Neural progenitor cell (in vitro differentiated cells): ENCODE data around the gene SLC6A12. TPM values are rescaled to one million over a fixed set of nuclear protein-coding genes. Genes with fewer than 3 reads are reported as not detected.

ENCODE experiments used
- DNase-seq: peaks from one replicate; pipeline ENCODE4 v3.0.0-alpha.2; 2016; ENCODE audit warnings: low spot score
- H2AFZ ChIP-seq: fragments of 200-600 bp; sonication (generic); replicated peaks from 2 replicates; pipeline ENCODE4 v1.6.1; 2016; ENCODE audit warnings: antibody characterized with exemption
- H3F3A ChIP-seq: fragments of 200-600 bp; sonication (generic); 2 replicates; pipeline ENCODE4 v1.6.1; 2016; ENCODE audit warnings: antibody characterized with exemption, low read depth
- H3K27ac ChIP-seq: fragments of 200-600 bp; sonication (generic); 2 replicates; pipeline ENCODE4 v1.5.1; 2016; ENCODE audit warnings: mild to moderate bottlenecking
- H3K27me3 ChIP-seq: fragments of 200-600 bp; sonication (generic); 2 replicates; pipeline ENCODE4 v1.6.1; 2016; ENCODE audit warnings: mild to moderate bottlenecking, moderate library complexity
- H3K36me3 ChIP-seq: fragments of 200-600 bp; sonication (generic); 2 replicates; pipeline ENCODE4 v1.5.1; 2016
- H3K4me1 ChIP-seq: fragments of 200-600 bp; sonication (generic); 2 replicates; pipeline ENCODE4 v1.6.1; 2016; ENCODE audit warnings: mixed run types
- H3K4me2 ChIP-seq: fragments of 200-600 bp; sonication (generic); 2 replicates; pipeline ENCODE4 v1.6.1; 2016
- H3K4me3 ChIP-seq: fragments of 200-600 bp; sonication (generic); 2 replicates; pipeline ENCODE4 v1.5.1; 2016
- H3K79me2 ChIP-seq: fragments of 200-600 bp; sonication (generic); 2 replicates; pipeline ENCODE4 v1.6.1; 2016; ENCODE audit warnings: low read depth
- H3K9ac ChIP-seq: fragments of 200-600 bp; sonication (generic); 2 replicates; pipeline ENCODE4 v1.6.1; 2016
- H3K9me3 ChIP-seq: fragments of 200-600 bp; sonication (generic); 2 replicates; pipeline ENCODE4 v1.5.1; 2016; ENCODE audit warnings: low read depth
- H4K20me1 ChIP-seq: fragments of 200-600 bp; sonication (generic); 2 replicates; pipeline ENCODE4 v1.6.1; 2016; ENCODE audit warnings: low read depth
- H3K27ac Mint-ChIP-seq: 3 replicates; pipeline ENCODE4 v1.8.0; 2021; ENCODE audit warnings: mixed read lengths
- H3K27me3 Mint-ChIP-seq: 2 replicates; pipeline ENCODE4 v1.8.0; 2022; ENCODE audit warnings: low read depth, mild to moderate bottlenecking, inconsistent platforms, moderate library complexity, mixed read lengths; ENCODE audit not compliant: insufficient read depth
- H3K36me3 Mint-ChIP-seq: 3 replicates; pipeline ENCODE4 v1.8.0; 2021; ENCODE audit warnings: mixed read lengths
- H3K4me1 Mint-ChIP-seq: 3 replicates; pipeline ENCODE4 v1.8.0; 2021; ENCODE audit warnings: mixed read lengths
- H3K4me3 Mint-ChIP-seq: 3 replicates; pipeline ENCODE4 v1.8.0; 2021; ENCODE audit warnings: mild to moderate bottlenecking, moderate library complexity, mixed read lengths
- H3K9me3 Mint-ChIP-seq: 3 replicates; pipeline ENCODE4 v1.8.0; 2020; ENCODE audit warnings: mixed read lengths
- CTCF ChIP-seq: fragments of 200-600 bp; sonication (generic); IDR thresholded peaks from 2 replicates; pipeline ENCODE4 v1.5.1; 2017; ENCODE audit warnings: antibody characterized with exemption, mild to moderate bottlenecking
- EZH2 ChIP-seq: fragments of 200-600 bp; sonication (generic); IDR thresholded peaks from 2 replicates; pipeline ENCODE4 v1.6.1; 2017; ENCODE audit warnings: antibody characterized with exemption, mild to moderate bottlenecking, moderate library complexity
- EZH2phosphoT487 ChIP-seq: fragments of 200-600 bp; sonication (generic); IDR thresholded peaks from 2 replicates; pipeline ENCODE4 v1.6.1; 2017; ENCODE audit warnings: antibody characterized with exemption
- total RNA-seq: library from RNA; depleted of rRNA; stranded (reverse); fragments of >200 nt; gene quantifications from 2 replicates; pipeline ENCODE4 v1.2.3, GENCODE V29; 2015; ENCODE audit warnings: low replicate concordance

SLC6A12 gene
- total RNA-seq, 1 donor from 2014 or later, result not detected

- H3K4me3 Mint-ChIP-seq, result no peak overlapping the region
- H3K27ac Mint-ChIP-seq, result no peak overlapping the region
- Histone ChIP-seq H3K4me3 (no peak overlapping the region), H3K4me2 (no peak overlapping the region), H3K79me2 (no peaks in the 10 kb centered on the region), H3K9ac (no peak overlapping the region), H4K20me1 (no peaks in the 10 kb centered on the region), H2AFZ (no peak overlapping the region), H3K4me1 (no peaks in the 10 kb centered on the region), H3K36me3 (no peaks in the 10 kb centered on the region), H3K27me3 (peaks cover 21% of the 10 kb centered on the region), H3K9me3 (peaks cover 11% of the 10 kb centered on the region), H3F3A (no peaks in the 10 kb centered on the region), H3K27ac (no peak overlapping the region)
- peaks cover 2% of the 10 kb centered on the region for H3K27me3 Mint-ChIP-seq
- H3K9me3 Mint-ChIP-seq, result peaks cover 22% of the 10 kb centered on the region
- no peak for TF ChIP-seq EZH2phosphoT487
- TF ChIP-seq CTCF, result no peak
- no peak for TF ChIP-seq EZH2
- no peak for DNase-seq
- no peaks in the 10 kb centered on the region for H3K4me1 Mint-ChIP-seq
- no peaks in the 10 kb centered on the region for H3K36me3 Mint-ChIP-seq
Measured at GRCh38 chr12:243381-243780, 29.4 kb upstream of the SLC6A12 start.

GRCh38 chr12:242496-242895 is 28.5 kb upstream of the SLC6A12 start:
- Histone ChIP-seq H4K20me1 (no peaks in the 10 kb centered on the region), H3K9me3 (peaks cover 4% of the 10 kb centered on the region), H3K79me2 (no peaks in the 10 kb centered on the region), H3K4me2 (no peak overlapping the region), H3F3A (no peaks in the 10 kb centered on the region), H3K4me1 (no peaks in the 10 kb centered on the region), H3K27me3 (peaks cover 17% of the 10 kb centered on the region), H3K4me3 (no peak overlapping the region), H3K9ac (no peak overlapping the region), H2AFZ (no peak overlapping the region), H3K36me3 (no peaks in the 10 kb centered on the region), H3K27ac (no peak overlapping the region)
- TF ChIP-seq EZH2phosphoT487, result no peak
- no peak for TF ChIP-seq EZH2
- no peak for TF ChIP-seq CTCF
- Mint-ChIP-seq H3K9me3 (peaks cover 17% of the 10 kb centered on the region), H3K36me3 (no peaks in the 10 kb centered on the region), H3K4me3 (no peak overlapping the region), H3K27me3 (peaks cover 2% of the 10 kb centered on the region), H3K27ac (no peak overlapping the region), H3K4me1 (no peaks in the 10 kb centered on the region)
- no peak for DNase-seq

- Histone ChIP-seq H3K4me2 (no peak overlapping the region), H4K20me1 (no peaks in the 10 kb centered on the region), H3K9ac (no peak overlapping the region), H3K79me2 (no peaks in the 10 kb centered on the region), H3K27me3 (peaks cover 12% of the 10 kb centered on the region), H3K9me3 (peaks cover under 1% of the 10 kb centered on the region), H2AFZ (no peak overlapping the region), H3K36me3 (no peaks in the 10 kb centered on the region), H3K4me3 (no peak overlapping the region), H3K27ac (no peak overlapping the region), H3K4me1 (no peaks in the 10 kb centered on the region), H3F3A (no peaks in the 10 kb centered on the region)
- Mint-ChIP-seq H3K36me3 (peaks cover 2% of the 10 kb centered on the region), H3K9me3 (peaks cover 14% of the 10 kb centered on the region), H3K27me3 (peaks cover 2% of the 10 kb centered on the region), H3K4me1 (no peaks in the 10 kb centered on the region), H3K4me3 (no peak overlapping the region), H3K27ac (no peak overlapping the region)
- DNase-seq, result no peak
- TF ChIP-seq CTCF, result no peak
- TF ChIP-seq EZH2, result no peak
- TF ChIP-seq EZH2phosphoT487, result no peak
Measured at GRCh38 chr12:241266-241665, 27.3 kb upstream of the SLC6A12 start.
